ENCODE data around the gene EIF3J. TPM values are rescaled to one million over a fixed set of nuclear protein-coding genes. Genes with fewer than 3 reads are reported as not detected.
A peak's percentile ranks its signal among the peaks of the same experiment; 100 is the strongest.

Gene EIF3J, protein sequence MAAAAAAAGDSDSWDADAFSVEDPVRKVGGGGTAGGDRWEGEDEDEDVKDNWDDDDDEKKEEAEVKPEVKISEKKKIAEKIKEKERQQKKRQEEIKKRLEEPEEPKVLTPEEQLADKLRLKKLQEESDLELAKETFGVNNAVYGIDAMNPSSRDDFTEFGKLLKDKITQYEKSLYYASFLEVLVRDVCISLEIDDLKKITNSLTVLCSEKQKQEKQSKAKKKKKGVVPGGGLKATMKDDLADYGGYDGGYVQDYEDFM
- total RNA-seq, result 47.9 TPM

DNA sequence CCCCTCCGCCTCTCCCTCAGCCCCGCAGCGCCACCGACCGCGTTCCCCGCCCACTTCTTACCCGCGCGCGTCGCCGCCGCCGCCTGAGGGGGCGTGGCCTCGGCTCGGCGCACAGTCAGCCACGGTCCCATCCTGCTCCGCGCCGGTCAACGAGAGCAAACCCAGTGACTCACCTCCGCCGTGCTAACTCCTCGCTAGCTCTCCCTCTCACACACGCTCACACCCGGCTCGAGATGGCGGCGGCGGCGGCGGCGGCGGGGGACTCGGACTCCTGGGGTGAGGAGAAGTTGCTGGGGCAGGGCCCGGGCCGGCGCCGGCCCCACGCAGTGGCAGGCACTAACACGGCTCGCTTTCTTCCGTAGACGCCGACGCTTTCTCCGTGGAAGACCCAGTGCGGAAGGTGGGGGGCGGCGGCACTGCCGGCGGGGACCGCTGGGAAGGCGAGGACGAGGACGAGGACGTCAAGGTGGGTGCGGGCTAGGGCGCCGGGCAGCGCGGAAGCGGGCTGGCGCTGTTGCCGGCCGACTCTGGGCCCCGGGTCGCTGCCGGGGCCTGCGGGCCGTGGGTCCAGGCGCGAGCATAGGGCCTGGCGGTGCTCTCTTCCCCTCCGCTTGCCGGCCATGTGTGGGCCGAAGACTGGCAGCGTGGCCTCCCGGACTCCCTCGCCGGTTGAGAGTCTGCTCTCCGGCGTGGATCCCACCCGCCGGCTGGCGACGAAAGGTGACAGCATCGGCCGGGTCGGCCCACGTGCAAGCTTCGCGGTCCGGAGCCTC lies at the start of gene EIF3J:
Gene EIF3J, plus strand, starts transcription at position 186 of the 773 bp plus-strand sequence. Its CDS starts 48 bp downstream, at position 234.
- Histone ChIP-seq H3K4me3 (peak within 1 kb of the TSS; percentile 64 to 91), H3K36me3 (no peaks in the 10 kb centered on the region), H3K27me3 (no peaks in the 10 kb centered on the region), H3K4me1 (peaks cover 50% of the 10 kb centered on the region), H3K27ac (peak within 1 kb of the TSS; percentile 97), H3K9me3 (no peaks in the 10 kb centered on the region)
- intact Hi-C loops (cut with DNase I), result no loop called here
- peak in 1 of 2 donors; percentile 90 for DNase-seq (ENCODE audit: extremely low spot score in 2 of 2)
- TF ChIP-seq, protein P1, sequence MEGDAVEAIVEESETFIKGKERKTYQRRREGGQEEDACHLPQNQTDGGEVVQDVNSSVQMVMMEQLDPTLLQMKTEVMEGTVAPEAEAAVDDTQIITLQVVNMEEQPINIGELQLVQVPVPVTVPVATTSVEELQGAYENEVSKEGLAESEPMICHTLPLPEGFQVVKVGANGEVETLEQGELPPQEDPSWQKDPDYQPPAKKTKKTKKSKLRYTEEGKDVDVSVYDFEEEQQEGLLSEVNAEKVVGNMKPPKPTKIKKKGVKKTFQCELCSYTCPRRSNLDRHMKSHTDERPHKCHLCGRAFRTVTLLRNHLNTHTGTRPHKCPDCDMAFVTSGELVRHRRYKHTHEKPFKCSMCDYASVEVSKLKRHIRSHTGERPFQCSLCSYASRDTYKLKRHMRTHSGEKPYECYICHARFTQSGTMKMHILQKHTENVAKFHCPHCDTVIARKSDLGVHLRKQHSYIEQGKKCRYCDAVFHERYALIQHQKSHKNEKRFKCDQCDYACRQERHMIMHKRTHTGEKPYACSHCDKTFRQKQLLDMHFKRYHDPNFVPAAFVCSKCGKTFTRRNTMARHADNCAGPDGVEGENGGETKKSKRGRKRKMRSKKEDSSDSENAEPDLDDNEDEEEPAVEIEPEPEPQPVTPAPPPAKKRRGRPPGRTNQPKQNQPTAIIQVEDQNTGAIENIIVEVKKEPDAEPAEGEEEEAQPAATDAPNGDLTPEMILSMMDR (IDR thresholded peaks at IDR 0.05), result no peak
- TF ChIP-seq POLR2A (IDR thresholded peaks at IDR 0.05) (peak in 1 of 2 donors; percentile 75), POLR2AphosphoS5 (IDR thresholded peaks at IDR 0.05; ENCODE audit: insufficient read depth in 1 of 2, low read depth in 1 of 2) (peak in 1 of 2 donors; percentile 79)

DNA sequence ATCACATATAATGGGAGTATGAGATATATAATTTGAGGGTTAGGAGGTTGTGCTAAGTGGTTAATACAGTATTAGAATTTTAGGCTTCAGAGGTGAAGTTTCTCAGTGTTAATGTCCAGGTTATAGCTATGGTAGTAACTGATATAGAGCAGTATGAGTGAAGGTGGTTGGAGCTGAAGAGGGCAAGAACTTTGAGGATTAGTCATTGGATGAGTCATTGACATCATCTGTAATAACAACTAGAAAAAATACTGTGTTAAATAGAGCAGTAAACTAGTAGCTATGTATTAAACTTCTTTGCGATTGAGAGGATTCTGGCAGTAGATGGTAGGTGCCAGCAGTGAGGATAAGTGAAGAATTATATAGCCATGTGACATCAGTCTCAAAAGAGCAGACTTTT lies 47.5 kb upstream of the EIF3J start:
- H3K27ac ChIP-seq, result no peak overlapping the region
- no peak overlapping the region for H3K4me3 ChIP-seq
- TF ChIP-seq POLR2AphosphoS5 (IDR thresholded peaks at IDR 0.05; ENCODE audit: insufficient read depth in 1 of 2, low read depth in 1 of 2) (no peak), POLR2A (IDR thresholded peaks at IDR 0.05) (no peak)
- TF ChIP-seq, protein P1 (IDR thresholded peaks at IDR 0.05), result no peak
- no peaks in the 10 kb centered on the region for H3K9me3 ChIP-seq
- intact Hi-C loops (cut with DNase I), result no loop called here
- no peaks in the 10 kb centered on the region for H3K4me1 ChIP-seq
- H3K27me3 ChIP-seq, result no peaks in the 10 kb centered on the region
- H3K36me3 ChIP-seq, result peaks cover 0 to 19% of the 10 kb centered on the region in 2 donors
- no peak for DNase-seq (ENCODE audit: extremely low spot score in 2 of 2)

DNA sequence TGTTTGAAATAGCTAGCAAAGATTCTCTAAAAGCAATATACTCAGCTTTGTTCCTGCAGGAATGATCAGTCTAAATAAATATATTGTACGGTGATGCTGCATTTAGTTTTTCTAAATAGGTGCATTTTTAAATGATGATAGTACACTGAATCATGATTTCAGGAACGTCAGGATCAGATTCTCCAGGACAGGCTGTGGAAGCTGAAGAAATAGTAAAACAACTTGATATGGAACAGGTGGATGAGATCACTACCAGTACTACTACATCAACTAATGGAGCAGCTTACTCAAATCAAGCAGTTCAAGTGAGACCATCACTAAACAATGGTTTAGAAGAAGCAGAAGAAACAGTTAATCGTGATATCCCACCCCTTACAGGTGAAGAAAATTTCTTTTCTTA lies 46.3 kb upstream of the EIF3J start:
- Histone ChIP-seq H3K27me3 (no peaks in the 10 kb centered on the region), H3K9me3 (no peaks in the 10 kb centered on the region), H3K4me3 (no peak overlapping the region), H3K4me1 (no peaks in the 10 kb centered on the region), H3K36me3 (peaks cover 0 to 19% of the 10 kb centered on the region in 2 donors), H3K27ac (no peak overlapping the region)
- no peak for TF ChIP-seq POLR2AphosphoS5 (IDR thresholded peaks at IDR 0.05; ENCODE audit: insufficient read depth in 1 of 2, low read depth in 1 of 2)
- TF ChIP-seq, protein P1 (IDR thresholded peaks at IDR 0.05), result no peak
- no peak for TF ChIP-seq POLR2A (IDR thresholded peaks at IDR 0.05)
- DNase-seq (ENCODE audit: extremely low spot score in 2 of 2), result no peak
- intact Hi-C loops (cut with DNase I), result no loop called here

DNA sequence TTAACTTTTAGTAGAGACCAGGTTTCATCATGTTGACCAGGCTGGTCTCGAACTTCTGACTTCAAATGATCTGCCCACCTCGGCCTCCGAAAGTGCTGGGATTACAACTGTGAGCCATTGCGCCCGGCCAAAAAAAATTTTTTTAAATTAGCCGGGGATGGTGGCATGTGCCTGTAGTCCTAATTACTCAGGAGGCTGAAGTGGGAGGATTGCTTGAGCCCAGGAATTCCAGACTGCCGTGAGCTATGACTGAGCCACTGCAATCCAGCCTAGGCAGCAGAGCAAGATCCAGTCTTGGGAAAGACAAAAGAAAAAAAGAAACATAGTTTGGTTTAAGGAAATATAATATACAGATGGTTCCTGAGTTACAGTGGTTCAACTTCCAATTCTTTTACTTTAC lies 44.9 kb upstream of the EIF3J start:
- H3K36me3 ChIP-seq, result peaks cover 0 to 14% of the 10 kb centered on the region in 2 donors
- DNase-seq (ENCODE audit: extremely low spot score in 2 of 2), result no peak
- H3K27ac ChIP-seq, result no peak overlapping the region
- TF ChIP-seq POLR2AphosphoS5 (IDR thresholded peaks at IDR 0.05; ENCODE audit: insufficient read depth in 1 of 2, low read depth in 1 of 2) (no peak), POLR2A (IDR thresholded peaks at IDR 0.05) (no peak)
- TF ChIP-seq, protein P1 (IDR thresholded peaks at IDR 0.05), result no peak
- no peaks in the 10 kb centered on the region for H3K9me3 ChIP-seq
- no peaks in the 10 kb centered on the region for H3K4me1 ChIP-seq
- intact Hi-C loops (cut with DNase I), result no loop called here
- H3K27me3 ChIP-seq, result no peaks in the 10 kb centered on the region
- no peak overlapping the region for H3K4me3 ChIP-seq

DNA sequence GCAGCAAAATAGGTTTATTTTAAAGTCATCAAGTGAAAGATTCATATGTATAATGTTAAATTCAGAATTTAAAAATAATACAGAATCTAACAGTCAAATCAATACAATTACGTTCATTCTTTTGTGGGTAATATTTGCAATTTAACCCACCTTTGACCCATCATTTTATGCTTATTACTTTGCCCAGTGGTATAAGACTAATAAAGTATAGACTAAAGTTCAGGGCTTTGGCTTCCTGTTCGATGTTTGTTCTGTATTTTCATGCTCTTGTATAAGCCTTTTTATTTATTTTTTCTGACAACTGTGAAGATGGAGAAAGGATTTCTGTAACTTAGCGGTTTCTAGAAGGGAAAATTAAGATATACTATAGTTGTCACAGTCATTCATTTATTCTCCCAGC lies 44.3 kb upstream of the EIF3J start:
- H3K27me3 ChIP-seq, result no peaks in the 10 kb centered on the region
- no peak overlapping the region for H3K27ac ChIP-seq
- no peaks in the 10 kb centered on the region for H3K4me1 ChIP-seq
- H3K36me3 ChIP-seq, result peaks cover 0 to 14% of the 10 kb centered on the region in 2 donors
- DNase-seq (ENCODE audit: extremely low spot score in 2 of 2), result no peak
- no peaks in the 10 kb centered on the region for H3K9me3 ChIP-seq
- H3K4me3 ChIP-seq, result no peak overlapping the region
- no peak for TF ChIP-seq POLR2A (IDR thresholded peaks at IDR 0.05)
- TF ChIP-seq POLR2AphosphoS5 (IDR thresholded peaks at IDR 0.05; ENCODE audit: insufficient read depth in 1 of 2, low read depth in 1 of 2), result no peak
- TF ChIP-seq, protein P1 (IDR thresholded peaks at IDR 0.05), result no peak
- intact Hi-C loops (cut with DNase I), result no loop called here
